Activated T-cell treated with anti-CD3 and anti-CD28 coated beads for 1 hour (primary cell): ENCODE data around the gene TAF15.

Experiments used
- DNase-seq: peaks from one replicate; pipeline ENCODE4 v3.0.0-alpha.2; 2020; ENCODE audit warnings: low read depth

TAF15 gene

DNA sequence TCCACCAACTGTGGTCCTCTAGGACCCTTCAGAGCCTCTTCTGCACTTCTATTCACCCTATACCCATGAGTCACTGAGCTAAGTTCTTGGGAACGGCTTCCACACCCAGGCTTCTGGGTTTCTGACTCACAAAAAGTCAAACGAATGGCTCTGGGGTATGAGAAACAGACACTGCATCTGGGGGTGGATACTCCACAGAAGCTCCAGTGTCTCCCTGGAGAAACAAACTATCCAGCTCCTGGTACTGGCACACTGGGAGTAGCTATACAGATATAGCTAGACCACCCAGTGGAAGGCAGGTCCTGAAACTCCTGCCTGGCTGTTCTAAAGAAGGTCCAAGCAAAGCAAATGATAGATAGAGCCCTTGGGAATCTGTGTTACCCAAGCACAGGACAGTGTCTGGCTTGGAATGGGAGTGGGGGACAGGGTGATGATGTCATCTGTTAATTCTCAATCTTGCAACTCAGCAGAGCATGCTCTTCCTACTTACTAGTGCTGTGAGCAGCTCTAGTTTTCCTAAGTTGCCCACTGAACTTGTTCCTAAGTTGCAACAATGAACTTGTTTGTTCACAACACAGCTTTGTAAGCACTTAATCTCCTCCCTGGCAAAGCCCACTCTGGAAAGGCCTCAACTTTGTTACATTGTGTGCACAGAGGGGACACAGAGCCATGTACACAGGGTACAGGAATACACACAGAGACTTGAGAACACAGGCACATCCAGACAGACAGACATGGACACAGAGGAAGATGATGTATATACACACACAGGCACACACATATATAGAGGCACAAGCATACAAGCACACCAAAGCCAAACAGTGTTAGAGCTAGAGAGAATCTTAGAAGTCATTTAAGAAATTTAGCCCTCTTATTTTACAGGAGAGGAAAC lies 20.6 kb upstream of the TAF15 start:
- no peak for DNase-seq

DNA sequence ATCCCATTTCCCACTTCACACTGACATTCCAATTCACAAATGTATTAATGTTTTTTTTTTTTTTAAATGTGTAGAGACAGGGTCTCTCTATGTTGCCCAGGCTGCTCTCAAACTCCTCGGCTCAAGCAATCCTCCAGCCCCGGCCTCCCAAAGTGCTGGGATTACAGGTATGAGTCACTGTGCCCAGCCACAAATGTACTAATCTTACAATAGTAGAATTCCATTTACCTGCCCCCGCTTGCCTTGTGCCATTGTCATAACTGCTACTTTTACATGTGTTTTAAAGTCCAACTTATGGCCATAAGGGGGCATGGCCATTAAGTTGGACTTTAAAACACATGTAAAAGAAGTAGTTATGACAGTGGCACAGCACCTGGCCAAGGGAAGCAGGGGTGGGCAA lies 18.4 kb upstream of the TAF15 start:
- DNase-seq = no peak

DNA sequence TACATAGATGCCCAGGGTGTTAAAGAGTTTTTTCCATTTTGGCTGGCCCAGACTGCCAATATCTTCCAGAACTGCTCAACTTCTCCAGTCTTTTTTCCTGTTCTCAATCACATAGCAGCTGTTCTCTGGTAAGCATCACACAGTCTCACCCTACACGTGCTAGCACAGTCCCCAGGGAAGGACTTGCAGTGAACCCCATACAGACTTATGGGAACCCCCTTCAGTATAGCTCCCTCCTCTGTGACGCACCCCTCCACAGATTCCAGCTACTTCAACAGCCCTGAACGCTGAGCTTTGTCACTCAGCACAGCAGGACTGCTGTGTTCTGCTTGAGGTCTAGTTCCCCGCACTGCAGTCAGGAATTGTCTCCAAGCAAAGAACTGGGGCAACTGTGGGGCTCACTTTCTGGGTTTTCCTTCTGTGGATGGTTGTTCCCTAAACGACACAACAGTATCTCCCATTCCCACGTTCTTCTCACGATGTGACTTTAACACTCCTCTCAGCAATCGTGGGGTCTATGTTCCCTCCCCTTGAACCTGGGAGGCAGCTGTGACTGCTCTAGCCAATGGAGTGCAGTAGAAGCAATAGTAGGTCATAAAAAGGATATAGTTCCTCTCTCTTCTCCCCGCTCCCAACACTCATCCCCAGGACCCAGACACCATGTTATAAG lies 17.5 kb upstream of the TAF15 start:
- no peak for DNase-seq

GRCh38 chr17:35793257-35793656 lies 16.0 kb upstream of the TAF15 start:
- DNase-seq = no peak

DNA sequence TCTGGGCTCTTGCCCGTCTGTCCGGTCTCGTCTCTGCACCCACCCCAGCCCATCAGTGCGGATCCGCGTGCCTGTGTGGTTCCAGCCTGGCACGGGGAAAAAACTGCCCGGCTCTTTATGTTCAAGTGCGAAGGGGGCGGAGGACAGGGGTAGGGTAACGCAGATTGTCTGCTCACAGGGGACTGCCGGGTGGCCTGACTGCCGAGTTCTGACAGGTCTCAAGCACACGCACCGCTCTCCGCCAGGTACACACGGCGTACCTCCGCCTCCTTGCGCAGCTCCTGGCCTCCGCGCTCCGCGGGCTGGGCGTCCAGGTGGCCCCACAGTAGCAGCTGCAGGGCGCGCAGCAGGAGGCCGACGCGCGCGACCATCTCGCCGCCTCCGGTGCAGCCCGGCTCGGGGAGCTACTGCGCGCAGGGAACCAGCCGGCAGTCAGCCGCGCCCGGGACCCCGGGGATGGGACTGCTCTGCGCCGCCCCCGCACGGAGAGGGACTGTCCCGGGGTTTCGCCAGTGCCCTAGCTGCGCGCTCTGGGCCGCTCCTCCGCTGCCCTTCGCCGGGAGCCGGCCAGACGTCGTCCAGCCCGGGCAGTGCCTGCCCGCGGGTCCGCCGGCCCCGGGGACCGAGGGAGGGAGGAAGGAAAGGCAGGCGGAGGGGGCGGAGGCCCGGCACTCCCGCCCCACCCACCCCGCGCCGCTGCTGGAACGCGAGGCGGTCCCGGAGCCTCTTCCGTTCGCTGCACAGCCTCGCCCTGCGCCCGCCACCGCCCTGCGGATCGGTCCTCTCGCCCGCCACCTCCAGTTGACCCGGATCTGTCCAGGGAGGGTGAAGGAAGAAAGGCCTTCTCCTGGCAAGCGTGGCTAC lies 14.0 kb upstream of the TAF15 start, which contains the start of gene MMP28:
Gene MMP28 (minus strand): TSS at position 635 of the 864 bp plus-strand sequence. CDS start 264 bp downstream, at position 371.
- DNase-seq = peak; percentile 14

DNA sequence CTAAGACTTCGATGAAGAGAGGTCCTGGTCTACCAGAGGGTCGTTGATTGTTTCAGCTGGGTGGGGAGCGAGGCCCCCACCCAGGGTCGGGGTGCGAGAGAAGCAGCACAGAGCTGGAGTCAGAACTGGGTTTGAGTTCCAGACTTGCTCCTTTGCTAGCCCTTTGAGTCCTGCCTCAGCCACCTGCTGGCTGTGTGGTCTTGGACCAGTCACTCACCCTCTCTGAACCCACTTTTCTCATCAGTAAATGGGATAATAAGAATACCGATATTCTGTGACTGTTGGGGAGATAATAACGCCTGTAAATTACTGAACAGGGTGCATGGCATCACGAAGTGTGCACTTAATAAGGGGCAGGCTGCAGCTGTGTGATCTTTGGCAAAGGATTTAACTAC lies 13.4 kb upstream of the TAF15 start:
- no peak for DNase-seq

DNA sequence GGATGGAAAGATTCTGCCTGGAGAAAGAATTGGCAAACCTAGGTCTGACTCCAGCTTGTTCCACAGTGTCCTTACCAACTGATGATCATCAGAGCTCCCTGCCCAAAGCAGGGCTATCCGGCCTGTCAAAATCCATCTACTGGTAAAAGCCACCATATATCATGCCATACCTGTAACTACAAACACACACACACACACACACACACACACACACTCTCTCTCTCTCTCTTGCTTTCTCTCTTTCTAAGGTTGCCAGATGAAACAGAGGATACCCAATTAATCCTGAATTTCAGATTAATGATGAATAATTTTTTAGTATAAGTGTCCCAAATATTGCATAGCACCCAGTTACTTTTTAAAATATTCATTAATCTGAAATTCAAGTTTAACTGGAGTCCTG lies 12.3 kb upstream of the TAF15 start:
- DNase-seq = no peak

DNA sequence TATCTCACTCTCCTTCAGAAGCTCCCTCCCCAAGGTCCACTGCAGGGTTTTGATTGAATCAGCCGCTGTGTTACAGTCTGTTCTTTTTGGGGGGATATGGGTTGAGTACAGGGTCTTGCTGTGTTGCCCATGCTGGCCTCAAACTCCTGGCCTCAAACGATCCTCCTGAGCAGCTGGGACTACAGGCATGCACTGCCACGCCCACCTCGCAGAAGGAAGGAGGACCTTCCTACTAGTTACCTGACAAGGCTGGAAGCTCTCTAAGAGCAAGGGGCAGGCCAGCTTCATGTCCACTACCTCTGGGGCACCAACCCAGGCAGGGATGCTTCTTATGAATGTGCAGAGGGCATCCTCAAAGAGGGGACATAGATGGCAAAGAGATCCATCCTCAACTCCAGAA lies 11.9 kb upstream of the TAF15 start:
- DNase-seq = no peak

DNA sequence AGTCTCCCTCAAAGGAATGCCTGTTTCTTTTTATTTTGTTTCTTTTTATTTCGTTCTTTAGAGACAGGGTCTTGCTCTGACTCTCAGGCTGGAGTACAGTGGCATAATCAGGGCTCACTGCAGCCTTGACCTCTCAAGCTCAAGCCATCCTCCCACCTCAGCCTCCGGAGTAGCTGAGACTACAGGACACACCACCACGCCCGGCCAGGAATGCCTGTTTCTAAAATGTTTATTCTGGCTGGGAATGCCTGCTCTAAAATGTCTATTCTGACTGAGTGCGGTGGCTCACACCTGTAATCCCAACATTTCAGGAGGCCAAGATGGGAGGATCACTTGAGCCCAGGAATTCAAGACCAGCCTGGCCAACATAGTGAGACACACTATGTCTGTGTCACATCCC lies 11.4 kb upstream of the TAF15 start:
- no peak for DNase-seq

DNA sequence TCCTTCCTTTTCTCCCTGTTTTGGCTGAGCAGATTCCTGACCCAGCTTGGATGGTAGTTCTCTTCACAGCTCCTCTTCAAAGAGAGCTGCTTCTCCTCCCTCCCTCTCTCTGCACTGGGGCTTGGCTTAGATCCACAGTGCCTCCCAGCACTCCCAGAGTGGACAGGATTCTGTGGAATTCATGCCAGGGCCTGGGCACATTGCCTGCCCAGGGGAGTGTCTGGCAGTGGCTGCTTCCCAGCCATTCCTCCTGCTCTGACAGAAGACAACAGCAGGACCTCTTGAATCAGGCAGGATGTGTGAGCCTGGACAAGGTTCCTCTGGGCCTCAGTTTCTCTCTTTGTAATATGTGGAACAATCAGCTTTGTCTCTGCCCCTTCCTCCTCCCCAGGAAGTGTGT lies 9.3 kb upstream of the TAF15 start:
- DNase-seq = no peak

- DNase-seq = no peak
Measured at GRCh38 chr17:35801583-35802224, 7.6 kb upstream of the TAF15 start.

DNA sequence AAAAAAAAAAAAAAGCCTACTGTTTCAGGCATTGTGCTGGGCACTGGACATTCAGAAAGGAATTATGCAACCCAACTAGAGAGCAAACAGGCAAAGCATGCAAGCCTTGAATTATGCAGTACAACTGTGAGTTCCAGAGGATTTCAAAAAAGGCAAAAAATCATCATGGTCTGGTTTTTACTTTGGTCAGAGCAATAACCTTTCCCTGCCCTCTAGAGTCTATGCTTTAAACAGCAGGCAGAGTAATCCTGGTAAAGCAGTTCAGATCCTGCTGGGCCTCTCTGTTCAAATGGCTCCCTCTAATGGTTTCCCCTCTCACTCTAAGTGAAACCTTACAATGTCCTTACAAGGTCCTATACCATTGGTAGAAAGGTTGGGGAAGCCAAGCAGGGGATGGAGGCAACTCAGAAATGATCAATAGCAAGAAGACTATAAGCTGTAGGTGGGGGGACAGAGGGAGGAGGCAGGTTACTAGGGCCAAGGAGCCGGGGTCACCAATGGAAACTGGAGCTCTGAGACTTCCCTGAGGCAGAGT lies 4.6 kb upstream of the TAF15 start:
- no peak for DNase-seq

DNA sequence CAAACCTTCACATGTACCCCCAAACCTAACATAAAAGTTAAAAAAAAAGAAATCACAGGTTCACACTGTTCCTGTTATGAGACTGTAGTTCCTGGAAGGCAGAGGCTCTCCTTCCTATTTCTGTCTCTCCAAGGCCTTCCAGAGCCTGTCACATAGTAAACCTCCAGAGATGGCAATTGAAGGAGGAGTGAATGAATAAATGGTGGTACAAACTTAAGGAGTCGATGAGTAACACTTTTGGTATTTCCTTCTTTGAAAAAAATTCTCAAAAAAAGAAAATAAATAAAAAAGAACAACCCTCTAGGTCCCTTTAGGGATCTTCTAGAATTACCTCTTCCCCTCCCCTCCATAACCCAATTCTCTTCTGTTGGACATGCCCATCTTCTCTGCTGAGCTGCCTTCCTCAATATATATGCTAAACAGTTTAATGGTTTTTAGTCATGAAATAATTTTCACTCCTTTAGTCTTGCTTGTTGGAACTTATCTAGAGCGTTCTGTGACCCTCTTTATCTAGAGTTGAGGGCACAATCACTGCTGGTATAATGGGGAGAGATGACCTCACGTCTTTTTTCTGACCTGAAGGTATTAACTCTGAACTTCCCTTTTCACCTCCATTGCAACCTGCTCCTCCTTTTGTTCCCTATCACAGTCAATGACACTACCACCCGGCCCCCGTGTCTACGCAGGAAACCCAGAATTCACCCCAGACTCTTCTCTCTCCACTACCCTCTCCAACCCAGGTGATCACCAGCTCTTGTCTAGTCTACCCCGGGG lies 1.7 kb upstream of the TAF15 start:
- no peak for DNase-seq

- DNase-seq = no peak
Measured at GRCh38 chr17:35808240-35808961, 883 bp upstream of the TAF15 start.

DNA sequence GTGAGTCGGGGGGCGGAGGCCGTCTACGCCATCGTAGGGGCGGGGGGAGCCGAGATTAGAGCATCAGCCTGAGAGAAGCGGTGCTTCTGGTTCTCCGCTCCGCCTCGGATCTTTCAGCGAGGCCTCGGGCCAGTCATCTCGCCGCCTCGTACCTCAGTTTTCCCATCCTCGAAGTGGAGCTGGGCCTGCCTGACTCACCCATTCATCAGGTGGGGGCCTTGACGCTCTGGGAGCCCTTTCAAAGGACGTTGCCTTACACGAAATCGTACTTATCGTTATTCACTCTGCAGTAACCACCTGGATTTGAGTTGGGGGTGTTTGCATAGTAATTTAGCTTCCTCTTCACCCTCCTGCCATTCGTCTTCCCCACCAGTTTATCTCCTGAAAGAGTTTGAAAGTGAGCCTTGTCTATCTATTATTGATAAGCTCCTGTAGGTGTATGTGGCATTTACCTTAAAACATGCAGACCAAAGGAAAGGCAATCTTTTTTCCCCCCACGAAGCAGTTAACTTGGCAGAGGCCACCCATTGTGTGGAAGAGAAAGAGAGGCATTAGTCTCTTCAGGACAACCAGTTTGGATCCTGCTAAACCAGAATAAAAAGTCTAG lies 674 bp downstream of the TAF15 start:
- DNase-seq = no peak

DNA sequence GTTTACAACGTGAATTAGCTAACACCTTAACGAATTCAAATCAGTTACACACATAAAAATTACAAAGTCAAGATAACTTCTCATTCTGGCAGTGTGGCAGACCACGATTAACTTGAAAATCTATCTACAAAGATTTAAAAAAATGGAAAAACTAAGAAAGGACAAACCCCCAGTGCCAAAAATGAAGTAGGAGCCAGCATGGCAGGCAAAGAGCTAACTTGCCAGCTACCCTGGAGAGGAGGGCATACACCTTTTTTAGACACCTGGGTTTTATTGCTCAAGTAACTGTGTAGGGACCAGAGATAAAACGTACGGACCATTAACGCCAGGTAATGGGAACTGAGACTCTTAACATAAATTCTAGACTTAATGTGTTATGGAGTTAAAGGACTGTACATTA lies 2.5 kb downstream of the TAF15 start:
- no peak for DNase-seq

DNA sequence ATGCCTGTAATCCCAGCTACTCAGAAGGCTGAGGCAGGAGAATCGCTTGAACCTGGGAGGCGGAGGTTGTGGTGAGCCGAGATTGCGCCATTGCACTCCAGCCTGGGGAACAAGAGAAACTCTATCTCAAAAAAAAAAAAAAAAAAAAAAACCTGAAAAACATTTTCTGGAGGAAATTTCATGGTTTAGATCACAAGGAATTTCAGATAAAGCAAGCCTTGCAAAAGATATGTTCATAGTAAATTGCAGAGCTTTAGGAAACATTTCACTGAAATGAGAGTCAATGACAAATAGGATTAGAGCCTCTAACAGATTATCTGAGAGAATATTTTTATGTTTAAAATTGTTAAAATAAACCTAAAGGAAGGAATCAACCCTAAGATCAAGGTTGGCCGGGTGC lies 3.2 kb downstream of the TAF15 start:
- DNase-seq = no peak

DNA sequence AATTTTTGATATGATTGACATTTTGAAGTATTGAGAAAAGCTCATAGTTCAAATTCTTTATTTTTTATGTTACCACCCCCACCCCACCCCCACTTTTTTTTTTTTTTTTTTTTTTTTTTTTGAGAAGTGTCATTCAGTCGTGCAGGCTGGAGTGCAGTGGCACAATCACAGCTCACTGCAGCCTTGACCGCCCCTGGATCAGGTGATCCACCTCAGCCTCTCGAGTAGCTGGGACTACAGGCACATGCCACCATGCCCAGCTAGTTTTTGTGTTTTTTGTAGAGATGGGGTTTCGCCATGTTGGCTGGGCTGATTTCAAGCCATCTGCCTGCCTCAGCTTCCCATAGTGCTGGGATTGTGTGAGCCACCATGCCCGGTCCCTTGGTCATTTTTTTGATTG lies 7.4 kb downstream of the TAF15 start:
- DNase-seq = no peak

DNA sequence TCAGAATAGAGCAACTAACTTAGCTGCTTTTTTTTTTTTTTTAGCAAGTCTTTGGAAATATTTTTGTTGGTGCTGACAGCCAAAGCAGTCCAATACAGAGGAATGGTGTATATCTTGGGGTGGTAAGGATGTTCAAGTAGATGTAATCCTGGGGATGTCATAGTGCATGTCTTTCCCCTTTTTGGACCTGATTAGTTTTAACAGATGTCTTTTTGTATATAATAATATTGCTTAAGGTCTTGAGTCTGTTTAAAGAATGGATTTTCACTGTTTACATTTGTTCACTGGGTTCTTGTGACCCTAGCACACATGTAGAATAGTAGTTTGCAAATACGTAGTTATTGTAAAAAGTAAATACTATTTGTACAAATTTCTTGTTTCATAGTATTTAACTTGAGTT lies 7.9 kb downstream of the TAF15 start:
- DNase-seq = no peak

DNA sequence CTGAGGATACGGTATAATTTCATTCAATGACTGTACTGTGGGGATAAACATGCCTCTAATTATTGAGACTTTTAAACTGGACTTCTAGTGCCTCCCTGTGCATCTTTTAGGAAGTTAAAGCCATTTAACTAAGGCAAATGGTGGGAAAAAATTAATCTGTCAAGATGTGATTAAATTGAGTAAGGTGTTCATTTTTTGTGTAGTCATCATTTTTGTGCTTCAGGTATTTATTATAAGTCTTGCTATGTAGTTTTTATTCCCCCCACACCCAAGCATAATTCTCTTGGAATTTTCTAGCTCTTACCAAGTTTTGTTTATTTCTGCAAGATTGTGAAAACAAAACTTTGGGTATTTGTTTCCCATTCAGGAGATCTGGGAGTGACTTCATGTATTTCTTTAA lies 10.2 kb downstream of the TAF15 start:
- DNase-seq = no peak
